Bone marrow (tissue), 2 donors: ENCODE measurements around the gene EGLN2.
"Not testable (repeated sequence)": the region's sequence is repeated elsewhere in the genome, so short reads cannot be mapped to it uniquely, and the experiment has no call there.

ENCODE experiments used
- DNase-seq, 2 donors: peaks; one replicate each; lab custom pipeline; 2025; lab: John Stamatoyannopoulos, UW

Gene EGLN2

GRCh38 chr19:40802300-40803169 is 3.5 kb downstream of the EGLN2 start:
- no peak for DNase-seq

GRCh38 chr19:40803170-40803856 is 4.3 kb downstream of the EGLN2 start:
- no peak for DNase-seq

GRCh38 chr19:40803857-40804782 is 5.1 kb downstream of the EGLN2 start:
- DNase-seq, result no peak

- no peak for DNase-seq
These were observed 5.8 kb downstream of the EGLN2 start for GRCh38 chr19:40804783-40805242.

GRCh38 chr19:40805258-40805868 is 6.4 kb downstream of the EGLN2 start:
- no peak for DNase-seq

- DNase-seq, result peak in 1 of 2 donors; percentile 74
These were observed 7.6 kb downstream of the EGLN2 start for GRCh38 chr19:40806423-40807146.

GRCh38 chr19:40807147-40808020 is 8.4 kb downstream of the EGLN2 start:
- DNase-seq, result no peak

- DNase-seq, result no peak
These were observed 9.0 kb downstream of the EGLN2 start for GRCh38 chr19:40808021-40808325.

- DNase-seq, result no peak
These were observed 9.5 kb downstream of the EGLN2 start for GRCh38 chr19:40808497-40808896.

GRCh38 chr19:40809358-40810086 is 10.5 kb downstream of the EGLN2 start:
- DNase-seq, result no peak

GRCh38 chr19:40810160-40810559 is 11.2 kb downstream of the EGLN2 start:
- DNase-seq, result no peak

- DNase-seq, result peak in 1 of 2 donors; percentile 42
These were observed 11.8 kb downstream of the EGLN2 start for GRCh38 chr19:40810649-40811408.

GRCh38 chr19:40811478-40812341 is 12.7 kb downstream of the EGLN2 start:
- DNase-seq, result no peak

GRCh38 chr19:40812571-40812970 is 13.6 kb downstream of the EGLN2 start:
- not testable (repeated sequence) for DNase-seq

- DNase-seq, result no peak
These were observed 14.2 kb downstream of the EGLN2 start for GRCh38 chr19:40813182-40813581.

GRCh38 chr19:40815223-40815622 is 16.2 kb downstream of the EGLN2 start:
- no peak for DNase-seq
